NCI-H510A treated with DMSO at 0.1 percent for 48 hours (cell line): ENCODE data around the gene UBASH3B.

Experiments used
- DNase-seq: peaks from one replicate; lab custom pipeline; 2025; lab: John Stamatoyannopoulos, UW

The UBASH3B gene

GRCh38 chr11:122676638-122677037 is 21.1 kb downstream of the UBASH3B start:
- DNase-seq = no peak

GRCh38 chr11:122677256-122677655 is 21.7 kb downstream of the UBASH3B start:
- DNase-seq = no peak

GRCh38 chr11:122678406-122678805 is 22.9 kb downstream of the UBASH3B start:
- no peak for DNase-seq

- no peak for DNase-seq
These were observed 23.9 kb downstream of the UBASH3B start for GRCh38 chr11:122679466-122679865.

- no peak for DNase-seq
These were observed 25.5 kb downstream of the UBASH3B start for GRCh38 chr11:122681070-122681469.

- no peak for DNase-seq
These were observed 26.2 kb downstream of the UBASH3B start for GRCh38 chr11:122681735-122682134.

GRCh38 chr11:122682464-122682863 is 26.9 kb downstream of the UBASH3B start:
- no peak for DNase-seq

- no peak for DNase-seq
These were observed 29.5 kb downstream of the UBASH3B start for GRCh38 chr11:122685041-122685440.

GRCh38 chr11:122686111-122686510 is 30.6 kb downstream of the UBASH3B start:
- no peak for DNase-seq

- DNase-seq = no peak
These were observed 34.9 kb downstream of the UBASH3B start for GRCh38 chr11:122690384-122690783.

GRCh38 chr11:122690801-122691548 is 35.5 kb downstream of the UBASH3B start:
- DNase-seq = no peak

GRCh38 chr11:122691549-122692150 is 36.1 kb downstream of the UBASH3B start:
- no peak for DNase-seq

GRCh38 chr11:122692444-122692843 is 36.9 kb downstream of the UBASH3B start:
- DNase-seq = no peak

- no peak for DNase-seq
These were observed 39.6 kb downstream of the UBASH3B start for GRCh38 chr11:122695076-122695615.

- DNase-seq = no peak
These were observed 41.1 kb downstream of the UBASH3B start for GRCh38 chr11:122696662-122697061.

- DNase-seq = no peak
These were observed 42.2 kb downstream of the UBASH3B start for GRCh38 chr11:122697636-122698167.

- DNase-seq = no peak
These were observed 42.9 kb downstream of the UBASH3B start for GRCh38 chr11:122698392-122698791.

GRCh38 chr11:122700666-122701065 is 45.1 kb downstream of the UBASH3B start:
- DNase-seq = no peak

GRCh38 chr11:122701143-122701542 is 45.6 kb downstream of the UBASH3B start:
- no peak for DNase-seq

GRCh38 chr11:122703541-122704272 is 48.2 kb downstream of the UBASH3B start:
- no peak for DNase-seq

GRCh38 chr11:122705396-122705795 is 49.9 kb downstream of the UBASH3B start:
- DNase-seq = no peak

- no peak for DNase-seq
These were observed 51.0 kb downstream of the UBASH3B start for GRCh38 chr11:122706291-122707088.
